B cell (primary cell): ENCODE measurements around the gene BTBD17.

Experiments used
- EZH2 ChIP-seq: IDR thresholded peaks from 2 replicates; pipeline ENCODE4 v1.6.1; 2012; ENCODE audit warnings: borderline replicate concordance, low read depth, mild to moderate bottlenecking, moderate library complexity, low read length; ENCODE audit not compliant: insufficient read depth, poor library complexity, severe bottlenecking
- TF ChIP-seq, protein P1 (sequence below): fragments of 200-600 bp; IDR thresholded peaks from one replicate; pipeline ENCODE4 v1.8.0; 2022; ENCODE audit warnings: antibody characterized with exemption, mild to moderate bottlenecking

DNA sequence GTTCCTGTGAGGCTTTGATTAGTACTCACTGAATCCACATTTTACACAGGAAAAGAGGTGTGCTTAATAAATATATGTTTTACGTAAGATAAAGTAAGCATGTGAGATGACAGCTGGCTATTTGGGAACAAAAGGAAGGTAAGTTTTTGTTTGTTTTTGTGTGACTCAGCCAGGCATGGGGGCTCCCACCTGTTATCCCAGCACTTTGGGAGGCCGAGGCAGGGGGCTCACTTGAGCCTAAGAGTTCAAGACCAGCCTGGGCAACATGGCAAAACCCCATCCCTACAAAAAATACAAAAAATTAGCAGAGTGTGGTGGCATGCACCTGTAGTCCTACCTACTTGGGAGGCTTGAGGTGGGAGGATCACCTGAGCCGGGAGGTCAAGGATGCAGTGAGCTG lies 23.5 kb upstream of the BTBD17 start:
- no peak for TF ChIP-seq EZH2
- TF ChIP-seq, protein P1, sequence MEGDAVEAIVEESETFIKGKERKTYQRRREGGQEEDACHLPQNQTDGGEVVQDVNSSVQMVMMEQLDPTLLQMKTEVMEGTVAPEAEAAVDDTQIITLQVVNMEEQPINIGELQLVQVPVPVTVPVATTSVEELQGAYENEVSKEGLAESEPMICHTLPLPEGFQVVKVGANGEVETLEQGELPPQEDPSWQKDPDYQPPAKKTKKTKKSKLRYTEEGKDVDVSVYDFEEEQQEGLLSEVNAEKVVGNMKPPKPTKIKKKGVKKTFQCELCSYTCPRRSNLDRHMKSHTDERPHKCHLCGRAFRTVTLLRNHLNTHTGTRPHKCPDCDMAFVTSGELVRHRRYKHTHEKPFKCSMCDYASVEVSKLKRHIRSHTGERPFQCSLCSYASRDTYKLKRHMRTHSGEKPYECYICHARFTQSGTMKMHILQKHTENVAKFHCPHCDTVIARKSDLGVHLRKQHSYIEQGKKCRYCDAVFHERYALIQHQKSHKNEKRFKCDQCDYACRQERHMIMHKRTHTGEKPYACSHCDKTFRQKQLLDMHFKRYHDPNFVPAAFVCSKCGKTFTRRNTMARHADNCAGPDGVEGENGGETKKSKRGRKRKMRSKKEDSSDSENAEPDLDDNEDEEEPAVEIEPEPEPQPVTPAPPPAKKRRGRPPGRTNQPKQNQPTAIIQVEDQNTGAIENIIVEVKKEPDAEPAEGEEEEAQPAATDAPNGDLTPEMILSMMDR: no peak
